Trophoblast cell (in vitro differentiated cells and primary cell): ENCODE results near the gene GALNT12.

Experiments used
- DNase-seq, 2 donors: peaks; one replicate each; pipeline ENCODE4 v3.0.0-alpha.2; 2016
- H2AFZ ChIP-seq: 2 replicates; pipeline ENCODE4 v1.6.1; 2013; ENCODE audit warnings: low read length, moderate library complexity, mild to moderate bottlenecking; ENCODE audit not compliant: insufficient read depth, poor library complexity
- H2AK5ac ChIP-seq: 2 replicates; pipeline ENCODE4 v1.6.1; 2013; ENCODE audit warnings: mild to moderate bottlenecking, low read length
- H2BK120ac ChIP-seq: 2 replicates; pipeline ENCODE4 v1.6.1; 2013; ENCODE audit warnings: low read length, mild to moderate bottlenecking, moderate library complexity; ENCODE audit not compliant: insufficient read depth, poor library complexity
- H2BK12ac ChIP-seq: 2 replicates; pipeline ENCODE4 v1.6.1; 2013; ENCODE audit warnings: mild to moderate bottlenecking, low read length, moderate library complexity
- H2BK5ac ChIP-seq: 2 replicates; pipeline ENCODE4 v1.6.1; 2013; ENCODE audit warnings: low read length, low read depth, moderate library complexity, mild to moderate bottlenecking; ENCODE audit not compliant: poor library complexity
- H3K14ac ChIP-seq: 2 replicates; pipeline ENCODE4 v1.6.1; 2013; ENCODE audit warnings: mild to moderate bottlenecking, low read length
- H3K18ac ChIP-seq: 2 replicates; pipeline ENCODE4 v1.6.1; 2013; ENCODE audit warnings: mild to moderate bottlenecking, low read length
- H3K23ac ChIP-seq: 2 replicates; pipeline ENCODE4 v1.6.1; 2013; ENCODE audit warnings: low read length
- H3K27ac ChIP-seq: 2 replicates; pipeline ENCODE4 v1.5.1; 2013; ENCODE audit warnings: low read depth, mild to moderate bottlenecking, inconsistent platforms, low read length, moderate library complexity
- H3K27me3 ChIP-seq: 2 replicates; pipeline ENCODE4 v1.6.1; 2013; ENCODE audit warnings: inconsistent platforms, mild to moderate bottlenecking, low read length, moderate library complexity; ENCODE audit not compliant: insufficient read depth
- H3K36me3 ChIP-seq, 2 experiments: 1 replicate in 1 of 2; 2 replicates in 1 of 2; pipeline ENCODE4 v1.6.1; 2013; ENCODE audit warnings: low read length in 2 of 2, mild to moderate bottlenecking in 2 of 2, moderate library complexity in 1 of 2; ENCODE audit not compliant: insufficient read depth in 2 of 2, control insufficient read depth in 1 of 2
- H3K4ac ChIP-seq: 2 replicates; pipeline ENCODE4 v1.6.1; 2013; ENCODE audit warnings: low read depth, mild to moderate bottlenecking, low read length, moderate library complexity
- H3K4me1 ChIP-seq, 2 experiments: 1 replicate in 1 of 2; 2 replicates in 1 of 2; pipeline ENCODE4 v1.6.1; 2013; ENCODE audit warnings: low read length in 2 of 2, mild to moderate bottlenecking in 2 of 2, moderate library complexity in 1 of 2; ENCODE audit not compliant: insufficient read depth in 2 of 2, control insufficient read depth in 1 of 2
- H3K4me2 ChIP-seq: 2 replicates; pipeline ENCODE4 v1.6.1; 2013; ENCODE audit warnings: inconsistent platforms, mild to moderate bottlenecking, low read length, moderate library complexity
- H3K4me3 ChIP-seq: 2 replicates; pipeline ENCODE4 v1.5.1; 2013; ENCODE audit warnings: mild to moderate bottlenecking, low read depth, low read length, inconsistent platforms
- H3K79me1 ChIP-seq: one replicate; pipeline ENCODE4 v1.6.1; 2013; ENCODE audit warnings: low read length
- H3K79me2 ChIP-seq: 2 replicates; pipeline ENCODE4 v1.6.1; 2013; ENCODE audit warnings: low read length, mild to moderate bottlenecking; ENCODE audit not compliant: control insufficient read depth, insufficient read depth, poor library complexity
- H3K9ac ChIP-seq: 2 replicates; pipeline ENCODE4 v1.6.1; 2013; ENCODE audit warnings: mild to moderate bottlenecking, low read length
- H3K9me3 ChIP-seq: 2 replicates; pipeline ENCODE4 v1.6.1; 2013; ENCODE audit warnings: low read depth, mild to moderate bottlenecking, control low read depth, inconsistent platforms, low read length; ENCODE audit not compliant: insufficient read depth
- H4K12ac ChIP-seq: 2 replicates; pipeline ENCODE4 v1.6.1; 2013; ENCODE audit warnings: low read depth, mild to moderate bottlenecking, low read length, moderate library complexity
- H4K8ac ChIP-seq: 2 replicates; pipeline ENCODE4 v1.6.1; 2013; ENCODE audit warnings: low read depth, mild to moderate bottlenecking, low read length, moderate library complexity
- H4K91ac ChIP-seq: one replicate; pipeline ENCODE4 v1.6.1; 2013; ENCODE audit warnings: low read depth, mild to moderate bottlenecking, low read length, moderate library complexity
- WGBS: extraction: QIAGEN DNeasy Blood & Tissue Kit; methylation state at CpG from one replicate; pipeline ENCODE4 v1.1.7; 2013; ENCODE audit warnings: missing lambda C conversion rate; ENCODE audit not compliant: insufficient read length, insufficient coverage; ENCODE audit errors: extremely low coverage; 5-methylcytosine and 5-hydroxymethylcytosine counted together

Gene GALNT12

DNA sequence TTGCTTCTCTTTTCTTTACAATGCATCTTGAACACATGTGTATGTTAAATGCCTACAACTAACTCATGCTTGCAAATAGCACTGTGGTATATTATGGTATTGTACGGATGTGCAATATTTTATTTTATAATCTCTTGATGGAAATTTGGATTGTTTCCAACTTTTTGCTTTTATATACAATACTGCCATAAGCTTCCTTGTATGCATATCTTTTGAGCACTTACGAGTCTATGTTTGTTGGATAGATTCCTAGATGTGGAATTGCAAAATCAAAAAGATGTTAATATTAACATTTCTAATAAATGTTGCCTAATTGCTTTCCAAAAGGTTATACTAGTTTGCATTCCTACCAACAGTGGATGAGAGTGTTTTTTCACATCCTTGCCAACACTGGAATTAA lies 3.4 kb upstream of the GALNT12 start:
- H3K18ac ChIP-seq: no peak overlapping the region
- H4K12ac ChIP-seq: no peak overlapping the region
- H3K4me3 ChIP-seq: no peak overlapping the region
- H2BK120ac ChIP-seq: no peak overlapping the region
- peaks cover 9 to 14% of the 10 kb centered on the region in 2 experiments for H3K4me1 ChIP-seq
- WGBS: no CpG with 5 or more reads among the region's 2 CpGs
- H2AFZ ChIP-seq: no peak overlapping the region
- no peak overlapping the region for H3K23ac ChIP-seq
- H3K79me2 ChIP-seq: no peaks in the 10 kb centered on the region
- H3K27me3 ChIP-seq: no peaks in the 10 kb centered on the region
- H4K8ac ChIP-seq: no peak overlapping the region
- no peak overlapping the region for H3K9ac ChIP-seq
- no peak overlapping the region for H2BK5ac ChIP-seq
- no peak overlapping the region for H3K4ac ChIP-seq
- H3K36me3 ChIP-seq: no peaks in the 10 kb centered on the region
- no peak overlapping the region for H2BK12ac ChIP-seq
- H3K14ac ChIP-seq: no peak overlapping the region
- no peak for DNase-seq
- H3K9me3 ChIP-seq: peaks cover 2% of the 10 kb centered on the region
- H4K91ac ChIP-seq: no peak overlapping the region
- no peak overlapping the region for H2AK5ac ChIP-seq
- H3K79me1 ChIP-seq: no peaks in the 10 kb centered on the region
- H3K27ac ChIP-seq: no peak overlapping the region
- H3K4me2 ChIP-seq: no peak overlapping the region

DNA sequence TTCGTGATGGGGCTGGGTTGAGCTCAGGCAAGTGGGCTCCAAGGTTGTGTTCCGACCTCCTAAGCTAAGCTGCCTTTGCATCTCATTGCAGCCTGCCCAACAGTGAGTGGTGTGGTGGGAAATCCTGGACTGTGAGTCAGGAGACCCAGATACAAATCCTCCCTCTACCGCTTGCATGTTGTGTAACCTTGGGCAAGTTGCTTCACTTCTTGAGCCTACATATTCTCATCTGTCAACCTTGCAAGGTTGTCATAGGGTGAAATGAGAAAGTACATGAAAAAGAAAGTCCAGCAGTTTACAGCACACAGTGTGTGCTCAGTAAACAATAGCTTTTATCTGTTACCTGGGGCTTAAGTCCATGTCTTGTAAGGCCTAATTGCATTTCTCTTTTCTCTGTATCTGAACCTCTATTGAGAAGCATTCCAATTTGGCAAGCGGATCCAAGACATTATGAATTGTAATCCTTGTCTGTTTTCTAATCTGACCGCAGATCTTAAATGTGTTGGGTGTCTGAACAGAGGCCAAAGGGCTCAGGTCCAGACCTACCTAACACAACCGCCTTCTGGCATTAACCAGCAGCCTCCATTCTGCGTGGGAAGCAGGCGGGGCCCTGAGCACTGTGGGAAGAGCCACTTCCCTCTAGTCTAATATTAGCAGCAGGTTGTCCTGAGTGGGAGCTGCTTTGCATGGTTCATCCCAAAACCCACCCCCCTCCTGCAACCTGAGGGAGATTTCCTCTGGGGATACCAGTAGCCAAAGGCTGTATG lies 1.8 kb upstream of the GALNT12 start:
- Histone ChIP-seq H3K4ac (no peak overlapping the region), H2AK5ac (no peak overlapping the region), H3K79me2 (no peaks in the 10 kb centered on the region), H3K14ac (no peak overlapping the region), H2AFZ (no peak overlapping the region), H3K9me3 (no peaks in the 10 kb centered on the region), H3K36me3 (no peaks in the 10 kb centered on the region), H3K4me3 (no peak overlapping the region), H2BK5ac (no peak overlapping the region), H3K4me2 (no peak overlapping the region), H3K4me1 (peaks cover 11 to 17% of the 10 kb centered on the region in 2 experiments), H3K23ac (no peak overlapping the region), H3K27me3 (no peaks in the 10 kb centered on the region), H3K79me1 (no peaks in the 10 kb centered on the region), H3K27ac (no peak overlapping the region), H2BK12ac (no peak overlapping the region), H4K12ac (no peak overlapping the region), H3K9ac (no peak overlapping the region), H2BK120ac (no peak overlapping the region), H3K18ac (no peak overlapping the region), H4K91ac (no peak overlapping the region), H4K8ac (no peak overlapping the region)
- peak; percentile 85 to 87 for DNase-seq
- WGBS: no CpG with 5 or more reads among the region's 8 CpGs

DNA sequence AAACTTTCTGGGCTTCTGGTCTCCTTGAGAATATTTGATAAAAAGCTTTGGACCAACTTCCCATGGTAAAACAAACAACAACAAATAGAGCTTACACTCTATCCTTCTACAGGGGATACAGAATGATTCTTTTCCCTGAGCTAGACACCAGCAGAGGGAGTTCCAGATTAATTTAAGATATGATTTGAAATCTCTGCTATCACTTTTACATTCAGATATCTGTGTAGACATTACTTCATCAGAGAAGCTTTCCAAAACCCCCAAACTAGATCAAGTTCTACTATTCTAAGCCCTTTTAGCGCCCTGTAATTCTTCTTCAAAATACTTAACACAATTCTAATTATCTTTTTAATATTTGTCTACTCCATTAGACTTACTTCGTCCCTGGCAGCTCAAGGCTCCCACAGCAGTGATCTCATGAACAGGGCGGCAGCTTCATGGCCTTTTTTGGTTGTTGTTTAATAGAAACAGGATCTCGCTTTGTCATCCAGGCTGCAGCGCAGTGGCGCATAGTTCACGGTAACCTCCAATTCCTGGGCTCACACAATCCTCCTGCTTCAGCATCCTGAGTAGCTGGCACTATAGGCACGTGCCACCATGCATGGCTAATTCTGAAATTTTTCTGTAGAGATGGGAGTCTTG lies 955 bp upstream of the GALNT12 start:
- 100% methylated on average over 2 of the region's 8 CpGs for WGBS
- Histone ChIP-seq H3K27me3 (no peaks in the 10 kb centered on the region), H2BK12ac (no peak overlapping the region), H3K4me2 (no peak overlapping the region), H2BK5ac (no peak overlapping the region), H4K91ac (no peak overlapping the region), H3K9ac (no peak overlapping the region), H3K4ac (no peak overlapping the region), H3K18ac (no peak overlapping the region), H3K4me1 (peaks cover 11 to 17% of the 10 kb centered on the region in 2 experiments), H3K14ac (no peak overlapping the region), H2AFZ (no peak overlapping the region), H3K23ac (no peak overlapping the region), H3K27ac (no peak overlapping the region), H4K12ac (no peak overlapping the region), H3K79me2 (no peaks in the 10 kb centered on the region), H2AK5ac (no peak overlapping the region), H3K9me3 (no peaks in the 10 kb centered on the region), H4K8ac (no peak overlapping the region), H3K36me3 (no peaks in the 10 kb centered on the region), H3K4me3 (no peak overlapping the region), H3K79me1 (no peaks in the 10 kb centered on the region), H2BK120ac (no peak overlapping the region)
- peak in 1 of 2 donors; percentile 7 for DNase-seq

DNA sequence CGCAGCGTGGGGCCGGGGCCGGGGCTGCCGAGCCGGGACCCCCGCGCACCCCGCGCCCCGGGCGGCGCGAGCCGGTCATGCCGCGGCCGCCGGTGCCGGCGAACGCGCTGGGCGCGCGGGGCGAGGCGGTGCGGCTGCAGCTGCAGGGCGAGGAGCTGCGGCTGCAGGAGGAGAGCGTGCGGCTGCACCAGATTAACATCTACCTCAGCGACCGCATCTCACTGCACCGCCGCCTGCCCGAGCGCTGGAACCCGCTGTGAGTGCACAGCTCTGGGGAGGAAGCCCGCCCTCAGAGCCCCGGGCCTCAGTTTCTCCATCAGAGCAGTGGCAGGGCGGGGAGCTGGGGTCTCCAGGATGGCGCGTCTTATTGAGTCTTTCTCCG lies 335 bp downstream of the GALNT12 start:
- Histone ChIP-seq H3K4me3 (peak overlapping the region; percentile 92), H3K23ac (no peak overlapping the region), H4K8ac (peak overlapping the region; percentile 90), H2AK5ac (no peak overlapping the region), H3K18ac (no peak overlapping the region), H3K4me2 (peak overlapping the region; percentile 99), H3K4ac (no peak overlapping the region), H3K14ac (no peak overlapping the region), H4K91ac (no peak overlapping the region), H2BK12ac (no peak overlapping the region), H3K27me3 (no peaks in the 10 kb centered on the region), H3K27ac (no peak overlapping the region), H3K36me3 (no peaks in the 10 kb centered on the region), H2BK5ac (no peak overlapping the region), H3K79me2 (no peaks in the 10 kb centered on the region), H3K9me3 (no peaks in the 10 kb centered on the region), H2BK120ac (no peak overlapping the region), H3K9ac (peak overlapping the region; percentile 6), H4K12ac (no peak overlapping the region), H2AFZ (peak overlapping the region; percentile 78), H3K79me1 (no peaks in the 10 kb centered on the region), H3K4me1 (peaks cover 11 to 17% of the 10 kb centered on the region in 2 experiments)
- DNase-seq: peak in 1 of 2 donors; percentile 39
- WGBS: no CpG with 5 or more reads among the region's 46 CpGs
